Measurements from ENCODE around the gene PAOX.
A peak's percentile ranks its signal among the peaks of the same experiment; 100 is the strongest.
"Not testable (repeated sequence)": the region's sequence is repeated elsewhere in the genome, so short reads cannot be mapped to it uniquely, and the experiment has no call there.

PAOX gene

DNA sequence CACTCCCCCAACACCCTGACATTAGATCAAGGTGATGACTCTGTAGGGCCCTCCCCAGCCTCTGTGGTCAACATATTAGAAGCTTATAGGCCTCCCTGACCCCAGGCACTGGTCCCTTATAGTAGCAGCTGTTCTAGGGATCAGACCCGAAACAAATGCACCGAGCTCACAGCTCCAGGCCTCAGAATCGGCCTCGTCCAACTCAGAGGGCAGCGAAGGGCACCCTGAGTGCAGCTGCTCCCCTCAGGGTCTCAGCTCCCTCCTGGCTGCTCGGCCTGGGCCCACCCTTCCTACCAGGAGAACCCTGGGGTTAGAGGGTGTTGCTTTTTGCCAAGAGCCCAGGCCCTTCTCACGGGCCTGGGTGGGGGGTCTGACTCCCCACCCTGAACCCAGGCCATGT lies 10.9 kb upstream of the PAOX start:
- Histone ChIP-seq H3K27ac (ENCODE audit: low read depth, low read length) (no peak overlapping the region), H3K27me3 (ENCODE audit: control insufficient read depth in 1 of 2, insufficient read depth in 2 of 2, low read length in 2 of 2) (no peaks in the 10 kb centered on the region), H3K9ac (ENCODE audit: low read length) (no peak overlapping the region), H3K9me3 (ENCODE audit: low read length) (no peaks in the 10 kb centered on the region), H3K4me3 (ENCODE audit: low read depth in 1 of 2, low read length in 2 of 2) (no peak overlapping the region), H3K36me3 (ENCODE audit: insufficient read depth, low read length) (peaks cover 53% of the 10 kb centered on the region), H3K4me1 (ENCODE audit: insufficient read depth, low read length) (no peaks in the 10 kb centered on the region)

DNA sequence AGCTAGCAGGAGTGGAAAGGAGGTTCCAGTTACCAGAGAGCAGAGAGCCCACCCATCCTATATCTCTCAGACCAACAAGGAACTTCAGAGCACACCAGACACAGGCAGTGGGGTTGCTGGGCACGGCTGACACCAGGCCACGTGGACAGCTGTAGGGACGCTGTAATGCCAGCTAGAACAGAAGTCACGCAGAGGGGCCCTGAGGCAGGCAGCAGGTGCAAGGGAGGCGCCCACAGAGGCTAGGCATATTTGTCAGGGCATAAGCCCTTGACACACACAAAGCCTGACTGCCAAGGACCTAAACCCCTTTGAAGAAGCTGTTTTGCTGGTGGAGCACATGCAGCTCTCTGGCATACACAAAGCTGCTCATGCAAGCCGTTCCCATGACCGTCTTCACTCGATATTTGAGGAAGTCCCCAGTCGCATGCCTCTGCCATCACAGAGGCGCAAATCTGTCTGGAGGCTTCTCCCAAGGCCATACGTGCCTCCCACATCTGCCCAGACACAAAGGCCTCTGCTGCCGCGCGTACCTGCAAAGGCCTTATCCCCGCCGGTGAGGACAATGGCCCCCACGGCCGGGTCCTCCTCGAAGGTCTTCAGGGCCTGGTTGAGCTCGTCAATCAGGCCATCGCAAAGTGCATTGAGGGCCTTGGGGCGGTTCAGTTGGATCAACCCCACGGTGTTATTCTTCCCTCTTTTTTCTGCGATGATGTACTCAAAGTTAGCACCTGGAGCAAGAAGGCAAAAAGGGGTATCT lies 8.9 kb upstream of the PAOX start:
- Histone ChIP-seq H3K27ac (ENCODE audit: low read depth, low read length) (no peak overlapping the region), H3K9me3 (ENCODE audit: low read length) (no peaks in the 10 kb centered on the region), H3K36me3 (ENCODE audit: insufficient read depth, low read length) (peaks cover 41% of the 10 kb centered on the region), H3K27me3 (ENCODE audit: control insufficient read depth in 1 of 2, insufficient read depth in 2 of 2, low read length in 2 of 2) (no peaks in the 10 kb centered on the region), H3K4me3 (ENCODE audit: low read depth in 1 of 2, low read length in 2 of 2) (no peak overlapping the region), H3K4me1 (ENCODE audit: insufficient read depth, low read length) (no peaks in the 10 kb centered on the region), H3K9ac (ENCODE audit: low read length) (no peak overlapping the region)

DNA sequence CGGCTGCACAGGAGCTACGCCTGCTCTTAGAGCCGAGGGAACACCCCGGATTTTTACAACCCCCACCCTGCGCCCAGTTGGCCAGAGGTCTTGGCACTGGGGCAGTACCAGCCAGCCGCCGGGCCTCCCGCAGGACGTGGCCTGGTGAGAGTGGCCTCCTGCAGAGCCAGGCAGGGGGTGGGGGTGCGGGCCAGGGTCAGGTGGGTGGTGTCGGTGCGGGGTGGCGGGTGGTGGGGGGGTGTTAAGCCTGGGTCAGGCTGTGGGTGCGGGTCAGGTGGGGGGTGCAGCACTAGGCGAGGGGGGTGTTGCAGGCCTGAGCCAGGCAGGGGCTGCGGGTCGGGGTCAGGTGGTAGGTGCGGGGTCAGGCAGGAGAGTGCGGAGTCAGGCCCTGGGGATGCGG lies 6.6 kb upstream of the PAOX start:
- peak overlapping the region in 1 of 2 donors; percentile 35 for H3K4me3 ChIP-seq (ENCODE audit: low read depth in 1 of 2, low read length in 2 of 2)
- H3K4me1 ChIP-seq (ENCODE audit: insufficient read depth, low read length), result peaks cover 2% of the 10 kb centered on the region
- no peak overlapping the region for H3K9ac ChIP-seq (ENCODE audit: low read length)
- peaks cover 27% of the 10 kb centered on the region for H3K36me3 ChIP-seq (ENCODE audit: insufficient read depth, low read length)
- no peaks in the 10 kb centered on the region for H3K27me3 ChIP-seq (ENCODE audit: control insufficient read depth in 1 of 2, insufficient read depth in 2 of 2, low read length in 2 of 2)
- no peaks in the 10 kb centered on the region for H3K9me3 ChIP-seq (ENCODE audit: low read length)
- no peak overlapping the region for H3K27ac ChIP-seq (ENCODE audit: low read depth, low read length)

DNA sequence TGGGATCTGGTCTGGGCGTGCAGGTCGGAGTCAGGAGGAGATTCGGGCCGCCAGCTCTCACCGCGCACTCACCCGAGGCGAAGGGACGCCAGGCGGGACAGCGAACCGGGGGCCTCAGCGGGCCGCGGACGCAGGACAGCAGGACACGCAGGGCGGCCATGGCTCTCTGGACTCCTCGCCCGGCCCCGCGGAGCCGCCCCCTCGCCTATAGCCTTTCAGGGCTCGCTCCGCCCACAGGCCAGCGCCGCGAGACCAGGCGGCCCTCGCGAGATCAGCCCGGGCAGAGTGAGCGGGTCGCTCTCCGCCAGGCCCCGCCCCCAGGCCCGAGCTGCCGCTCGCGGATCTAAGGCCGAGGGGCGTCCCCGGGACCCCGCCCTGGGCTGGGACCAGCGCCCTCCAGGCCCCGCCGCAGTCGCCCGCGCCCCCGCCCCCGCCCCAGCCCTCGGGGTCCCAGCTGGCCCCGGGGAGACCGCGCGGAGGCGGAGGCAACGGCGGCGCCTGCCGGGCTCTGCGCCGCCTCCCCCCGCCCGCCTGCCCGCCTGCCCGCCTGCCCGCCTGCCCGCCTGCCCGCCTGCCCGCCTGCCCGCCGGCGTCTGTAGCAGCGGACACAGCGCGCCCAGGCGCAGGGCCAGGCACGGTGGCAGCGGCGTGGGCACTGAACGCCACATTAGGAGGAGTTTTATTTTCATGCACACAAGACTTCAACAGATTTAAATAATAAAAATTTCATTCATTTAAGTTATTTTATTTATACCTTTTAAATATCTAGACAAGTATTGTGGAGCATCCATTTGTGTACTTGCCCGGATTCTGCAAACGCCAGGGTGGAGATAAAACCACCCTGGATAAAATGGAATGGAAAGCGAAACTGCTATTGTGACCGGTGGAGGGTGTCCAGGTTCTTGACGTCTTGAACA lies 5.6 kb upstream of the PAOX start, which contains the start of gene ECHS1:
ECHS1 (minus strand) TSS at position 181 of the 917 bp plus-strand sequence; CDS start at position 160, 21 bp downstream.
- Histone ChIP-seq H3K36me3 (ENCODE audit: insufficient read depth, low read length) (peaks cover 24% of the 10 kb centered on the region), H3K4me3 (ENCODE audit: low read depth in 1 of 2, low read length in 2 of 2) (peak within 1 kb of the TSS; percentile 41 to 77), H3K27me3 (ENCODE audit: control insufficient read depth in 1 of 2, insufficient read depth in 2 of 2, low read length in 2 of 2) (no peaks in the 10 kb centered on the region), H3K27ac (ENCODE audit: low read depth, low read length) (peak within 1 kb of the TSS; percentile 80), H3K9ac (ENCODE audit: low read length) (no peak within 1 kb of the TSS), H3K4me1 (ENCODE audit: insufficient read depth, low read length) (peaks cover 7% of the 10 kb centered on the region), H3K9me3 (ENCODE audit: low read length) (no peaks in the 10 kb centered on the region)

DNA sequence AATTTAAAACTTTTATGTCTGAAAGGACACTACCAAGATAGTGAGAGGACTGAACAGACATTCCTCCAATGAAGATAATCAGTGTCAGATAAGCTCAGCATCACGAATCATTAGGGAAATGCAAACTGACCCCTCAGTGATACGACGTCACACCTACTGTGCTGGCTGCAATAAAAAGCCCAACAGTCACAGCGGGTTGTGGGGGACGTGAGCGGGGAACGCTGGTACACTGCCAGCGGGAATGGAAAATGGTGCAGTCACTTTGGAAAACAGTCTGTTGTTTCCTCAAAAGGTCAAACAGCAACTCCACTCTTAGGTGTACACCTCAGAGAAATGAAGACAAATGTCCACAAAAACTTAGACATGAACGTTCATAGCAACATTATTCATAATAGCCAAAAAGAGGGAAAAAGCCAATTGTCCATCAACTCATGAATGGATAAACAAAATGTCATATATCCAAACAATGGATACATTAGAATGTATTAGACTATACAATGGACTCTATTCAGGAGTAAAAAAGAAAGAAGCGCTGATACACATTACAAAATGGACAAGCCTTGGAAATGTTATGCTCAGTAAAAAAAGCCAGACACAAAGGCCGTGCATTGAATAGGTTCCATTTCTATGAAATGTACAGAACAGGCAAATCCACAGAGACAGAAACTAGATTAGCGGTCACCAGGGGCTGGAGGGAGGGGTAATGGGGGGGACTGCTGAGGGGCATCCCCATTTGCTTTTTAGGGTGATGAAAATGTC lies 3.5 kb upstream of the PAOX start:
- peaks cover 3% of the 10 kb centered on the region for H3K36me3 ChIP-seq (ENCODE audit: insufficient read depth, low read length)
- H3K4me1 ChIP-seq (ENCODE audit: insufficient read depth, low read length), result peaks cover 11% of the 10 kb centered on the region
- H3K27me3 ChIP-seq (ENCODE audit: control insufficient read depth in 1 of 2, insufficient read depth in 2 of 2, low read length in 2 of 2), result no peaks in the 10 kb centered on the region
- no peak overlapping the region for H3K4me3 ChIP-seq (ENCODE audit: low read depth in 1 of 2, low read length in 2 of 2)
- H3K27ac ChIP-seq (ENCODE audit: low read depth, low read length), result no peak overlapping the region
- H3K9ac ChIP-seq (ENCODE audit: low read length), result no peak overlapping the region
- no peaks in the 10 kb centered on the region for H3K9me3 ChIP-seq (ENCODE audit: low read length)

DNA sequence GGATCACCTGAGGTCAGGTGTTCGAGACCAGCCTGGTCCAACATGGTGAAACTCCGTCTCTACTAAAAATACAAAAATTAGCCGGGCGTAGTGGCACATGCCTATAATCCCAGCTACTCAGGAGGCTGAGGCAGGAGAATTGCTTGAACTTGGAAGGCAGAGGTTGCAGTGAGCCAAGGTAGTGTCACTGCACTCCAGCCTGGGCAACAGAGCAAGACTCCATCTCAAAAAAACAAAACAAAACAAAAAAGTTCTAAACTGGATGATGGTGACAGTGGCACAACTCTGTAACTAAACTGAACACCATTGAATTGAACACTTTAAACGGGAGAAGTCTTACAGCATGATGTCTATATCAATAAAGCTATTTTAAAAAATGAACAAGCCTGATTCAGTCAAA lies 2.9 kb upstream of the PAOX start:
- H3K9me3 ChIP-seq (ENCODE audit: low read length); H3K27ac ChIP-seq (ENCODE audit: low read depth, low read length); H3K36me3 ChIP-seq (ENCODE audit: insufficient read depth, low read length); H3K27me3 ChIP-seq (ENCODE audit: control insufficient read depth in 1 of 2, insufficient read depth in 2 of 2, low read length in 2 of 2); H3K4me3 ChIP-seq (ENCODE audit: low read depth in 1 of 2, low read length in 2 of 2); H3K9ac ChIP-seq (ENCODE audit: low read length): not testable (repeated sequence)
- H3K4me1 ChIP-seq (ENCODE audit: insufficient read depth, low read length), result peaks cover 11% of the 10 kb centered on the region

DNA sequence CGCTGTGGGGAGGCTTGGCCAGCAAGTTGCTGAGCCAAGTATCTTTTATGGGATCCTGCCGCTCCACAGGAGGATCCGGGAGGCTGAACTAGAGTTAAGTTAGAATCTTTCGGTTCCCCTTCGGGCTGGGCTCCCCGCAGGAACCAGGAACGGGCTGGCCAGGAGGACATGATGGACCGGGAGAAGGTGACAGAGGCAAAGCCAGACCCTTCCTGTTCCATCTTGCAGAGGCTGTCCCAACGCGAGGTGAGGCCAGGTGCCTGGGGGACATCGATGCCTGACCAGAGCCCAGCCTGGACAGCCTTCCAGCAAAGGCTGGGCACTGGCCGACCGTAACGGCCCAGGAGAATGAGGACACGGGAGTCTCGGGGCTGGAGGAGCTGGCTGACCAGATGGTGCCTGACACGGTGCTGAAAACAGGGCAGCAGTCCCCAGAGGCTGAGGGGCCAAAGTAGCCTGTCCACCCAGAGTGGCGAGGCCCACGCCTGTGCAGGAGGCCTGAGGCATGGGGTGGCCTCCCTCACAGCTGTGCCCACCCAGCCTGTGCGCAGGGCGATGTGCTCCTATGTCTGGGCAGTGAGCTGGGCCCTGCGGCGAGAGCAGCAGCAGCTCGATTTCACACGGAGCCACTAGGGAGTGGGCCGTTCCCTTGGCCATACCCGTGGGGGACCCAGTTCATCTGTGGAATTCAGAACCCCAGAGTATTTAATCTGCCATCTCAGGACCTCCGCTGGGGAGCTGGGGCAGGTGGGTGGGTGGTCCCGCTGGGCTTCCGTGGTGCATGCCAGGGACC lies 1.8 kb upstream of the PAOX start:
- Histone ChIP-seq H3K9me3 (ENCODE audit: low read length) (no peaks in the 10 kb centered on the region), H3K36me3 (ENCODE audit: insufficient read depth, low read length) (no peaks in the 10 kb centered on the region), H3K27ac (ENCODE audit: low read depth, low read length) (no peak overlapping the region), H3K27me3 (ENCODE audit: control insufficient read depth in 1 of 2, insufficient read depth in 2 of 2, low read length in 2 of 2) (no peaks in the 10 kb centered on the region), H3K4me1 (ENCODE audit: insufficient read depth, low read length) (peaks cover 11% of the 10 kb centered on the region), H3K9ac (ENCODE audit: low read length) (no peak overlapping the region), H3K4me3 (ENCODE audit: low read depth in 1 of 2, low read length in 2 of 2) (peak overlapping the region in 1 of 2 donors; percentile 82)

DNA sequence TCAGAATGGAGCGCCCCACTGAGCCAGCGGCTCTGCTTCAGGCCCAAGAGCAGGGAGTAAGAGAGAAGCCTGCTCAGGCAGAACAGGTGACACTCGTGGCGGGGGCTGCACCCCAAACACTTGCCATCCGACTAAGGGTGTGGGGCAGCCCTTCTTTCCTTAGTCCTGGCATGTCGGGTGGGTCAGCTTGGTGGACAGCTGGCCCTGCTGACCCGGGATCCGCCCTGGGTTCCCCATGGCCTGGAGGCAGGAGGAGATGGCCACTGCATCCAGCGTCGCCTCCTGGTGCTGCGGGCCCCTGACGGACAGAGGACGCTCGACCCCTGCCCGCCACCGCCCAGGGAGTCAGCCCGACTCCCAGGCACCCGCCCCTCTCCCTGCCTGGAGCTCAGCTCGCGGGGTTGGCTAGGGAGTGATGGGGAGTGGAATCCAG lies 1.2 kb upstream of the PAOX start:
- H3K27me3 ChIP-seq (ENCODE audit: control insufficient read depth in 1 of 2, insufficient read depth in 2 of 2, low read length in 2 of 2), result no peaks in the 10 kb centered on the region
- no peaks in the 10 kb centered on the region for H3K9me3 ChIP-seq (ENCODE audit: low read length)
- H3K9ac ChIP-seq (ENCODE audit: low read length), result peak overlapping the region; percentile 20
- H3K4me1 ChIP-seq (ENCODE audit: insufficient read depth, low read length), result peaks cover 11% of the 10 kb centered on the region
- H3K27ac ChIP-seq (ENCODE audit: low read depth, low read length), result peak overlapping the region; percentile 86
- no peaks in the 10 kb centered on the region for H3K36me3 ChIP-seq (ENCODE audit: insufficient read depth, low read length)
- peak overlapping the region; percentile 52 to 82 for H3K4me3 ChIP-seq (ENCODE audit: low read depth in 1 of 2, low read length in 2 of 2)

DNA sequence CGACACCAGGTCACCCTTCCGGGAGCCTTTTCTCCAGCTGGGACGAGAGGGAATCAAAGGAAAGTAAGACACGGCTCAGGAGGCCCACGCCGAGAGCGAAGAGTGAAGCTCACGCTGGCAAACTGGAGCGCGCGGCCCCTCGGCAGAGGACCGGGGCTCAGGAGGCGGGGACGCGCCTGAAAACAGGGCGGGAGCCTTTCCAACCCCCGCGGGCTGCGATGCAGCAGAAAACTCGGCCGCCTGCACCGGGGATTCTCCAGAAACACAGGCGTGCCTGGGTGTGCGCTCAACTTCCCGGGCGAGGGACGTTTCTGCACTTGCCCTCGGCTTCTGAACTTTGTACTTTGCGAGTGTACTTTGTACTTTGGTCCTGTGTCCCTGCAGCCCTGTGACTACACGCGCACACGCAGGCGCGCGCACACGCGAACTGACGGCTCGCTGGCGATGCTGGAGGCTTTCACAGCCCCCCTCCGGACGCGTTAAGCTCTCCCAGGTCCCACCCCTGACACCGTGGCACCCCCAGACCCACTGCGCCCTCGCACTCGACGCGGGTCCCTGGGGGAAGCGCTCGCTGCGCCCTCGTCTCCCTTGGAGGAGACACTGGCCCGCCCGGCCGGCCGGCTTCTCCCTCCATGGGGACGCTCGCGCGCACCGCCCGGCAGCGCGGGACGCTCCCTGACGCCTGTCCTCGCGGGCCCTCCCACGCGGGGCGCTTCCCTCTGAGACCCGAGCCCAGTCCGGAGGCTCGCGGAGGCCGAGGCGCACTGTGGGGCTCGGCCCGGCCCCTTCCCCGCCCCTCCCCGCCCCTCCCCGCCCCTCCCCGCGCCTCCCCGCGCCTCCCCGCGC lies 588 bp upstream of the PAOX start:
- H3K9ac ChIP-seq (ENCODE audit: low read length), result peak overlapping the region; percentile 20
- H3K4me1 ChIP-seq (ENCODE audit: insufficient read depth, low read length), result peaks cover 11% of the 10 kb centered on the region
- no peaks in the 10 kb centered on the region for H3K9me3 ChIP-seq (ENCODE audit: low read length)
- H3K27me3 ChIP-seq (ENCODE audit: control insufficient read depth in 1 of 2, insufficient read depth in 2 of 2, low read length in 2 of 2), result no peaks in the 10 kb centered on the region
- H3K27ac ChIP-seq (ENCODE audit: low read depth, low read length), result peak overlapping the region; percentile 86
- H3K36me3 ChIP-seq (ENCODE audit: insufficient read depth, low read length), result no peaks in the 10 kb centered on the region
- H3K4me3 ChIP-seq (ENCODE audit: low read depth in 1 of 2, low read length in 2 of 2), result peak overlapping the region; percentile 52 to 82

Data from muscle layer of colon (tissue), 2 donors.